ENCODE data around the gene CCDC27.

Gene CCDC27

DNA sequence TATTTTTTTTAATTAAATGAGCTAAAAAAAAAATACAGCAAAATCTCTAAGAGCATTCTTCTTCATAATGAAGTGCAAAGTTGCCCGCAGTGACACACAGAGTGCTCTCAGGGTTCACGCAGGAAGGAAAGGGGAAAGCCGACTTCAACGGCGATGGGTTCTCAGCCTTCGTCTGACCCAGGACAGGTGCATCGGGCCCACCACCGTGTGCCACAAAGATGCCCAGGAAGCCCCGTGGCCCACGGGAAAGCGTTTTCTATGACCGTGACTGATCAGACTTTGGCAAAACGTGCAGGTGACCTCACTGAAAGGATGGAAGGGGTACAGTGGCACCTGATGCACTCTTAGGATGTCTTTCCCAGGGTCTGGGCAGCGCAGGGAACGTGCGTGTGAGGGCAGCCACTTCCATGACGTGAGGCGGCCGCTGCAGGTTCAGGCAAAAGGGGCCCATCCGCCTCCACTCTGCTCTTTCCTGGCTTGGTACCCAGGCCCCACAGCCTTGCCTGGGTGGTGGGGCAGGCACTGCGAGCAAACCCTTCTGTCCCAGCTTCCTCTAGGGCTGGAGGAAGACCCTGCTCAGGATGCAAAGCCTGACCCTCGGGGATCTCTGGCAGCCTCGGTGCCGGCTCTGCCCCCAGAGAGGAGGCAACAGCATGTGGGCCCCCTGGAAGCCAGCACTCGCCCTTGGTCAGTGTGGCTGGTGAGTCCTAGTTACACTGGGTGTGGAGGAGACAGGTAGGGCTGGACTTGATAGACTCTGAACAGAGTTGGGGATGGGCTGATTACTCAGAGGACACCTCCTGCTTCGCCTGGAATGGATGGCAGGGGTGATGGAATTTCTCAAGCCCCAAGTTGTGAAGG is 35.7 kb downstream of the CCDC27 start:
- no peaks in the 10 kb centered on the region for H3K27me3 ChIP-seq (ENCODE audit: control insufficient read depth in 5 of 5, insufficient read depth in 4 of 5, low read length in 5 of 5)
- no peak overlapping the region for H3K4me3 ChIP-seq (ENCODE audit: low read depth in 1 of 5, low read length in 5 of 5)
- H3K27ac ChIP-seq (ENCODE audit: low read depth, low read length) = no peak overlapping the region
- no peaks in the 10 kb centered on the region for H3K9me3 ChIP-seq (ENCODE audit: control insufficient read depth in 5 of 5, low read length in 5 of 5)
- peaks cover 0 to 17% (median 12%) of the 10 kb centered on the region in 5 donors for H3K4me1 ChIP-seq (ENCODE audit: control insufficient read depth in 5 of 5, insufficient read depth in 5 of 5, low read length in 5 of 5)
- H3K36me3 ChIP-seq (ENCODE audit: control insufficient read depth in 5 of 5, insufficient read depth in 5 of 5, low read length in 5 of 5) = peaks cover 0 to 80% (median 64%) of the 10 kb centered on the region in 5 donors
- no peak overlapping the region for H3K9ac ChIP-seq (ENCODE audit: low read length in 5 of 5)

DNA sequence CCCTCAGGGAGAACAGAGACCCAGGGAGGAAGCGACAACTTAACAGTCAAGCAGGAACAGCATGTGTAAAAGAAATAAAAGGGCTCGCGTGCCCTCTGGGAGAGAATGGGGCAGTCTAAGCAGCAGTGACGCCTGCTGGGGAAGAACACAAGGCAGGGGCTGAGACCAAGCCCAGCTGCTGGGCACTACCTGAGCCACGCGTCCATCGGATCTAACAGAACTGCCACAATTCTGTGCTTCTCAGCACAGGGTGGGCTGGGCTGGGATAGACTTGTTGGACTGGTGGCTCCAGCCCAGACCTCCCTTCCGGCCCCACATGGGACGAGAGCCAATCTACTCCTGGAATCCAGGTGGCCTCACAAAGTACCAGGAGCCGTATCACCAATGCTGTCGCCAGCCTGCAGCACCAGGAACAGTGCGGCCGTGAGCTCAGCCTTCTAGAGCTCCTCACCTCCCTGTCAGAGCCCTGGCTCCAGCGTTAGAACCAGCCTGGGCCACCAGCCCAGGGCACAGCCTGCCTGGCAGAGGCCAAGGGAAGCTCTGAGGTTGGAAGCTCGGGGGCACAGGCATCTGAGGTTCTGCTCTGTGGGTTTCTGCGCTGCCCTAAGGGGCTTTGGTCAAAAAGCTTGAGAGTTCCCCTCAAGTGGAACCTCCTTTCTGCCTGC is 36.6 kb downstream of the CCDC27 start:
- no peak overlapping the region for H3K4me3 ChIP-seq (ENCODE audit: low read depth in 1 of 5, low read length in 5 of 5)
- no peak overlapping the region for H3K27ac ChIP-seq (ENCODE audit: low read depth, low read length)
- H3K9ac ChIP-seq (ENCODE audit: low read length in 5 of 5) = no peak overlapping the region
- H3K9me3 ChIP-seq (ENCODE audit: control insufficient read depth in 5 of 5, low read length in 5 of 5) = no peaks in the 10 kb centered on the region
- peaks cover 0 to 71% (median 56%) of the 10 kb centered on the region in 5 donors for H3K36me3 ChIP-seq (ENCODE audit: control insufficient read depth in 5 of 5, insufficient read depth in 5 of 5, low read length in 5 of 5)
- peaks cover 0 to 23% (median 20%) of the 10 kb centered on the region in 5 donors for H3K4me1 ChIP-seq (ENCODE audit: control insufficient read depth in 5 of 5, insufficient read depth in 5 of 5, low read length in 5 of 5)
- H3K27me3 ChIP-seq (ENCODE audit: control insufficient read depth in 5 of 5, insufficient read depth in 4 of 5, low read length in 5 of 5) = no peaks in the 10 kb centered on the region

- Histone ChIP-seq H3K4me1 (ENCODE audit: control insufficient read depth in 5 of 5, insufficient read depth in 5 of 5, low read length in 5 of 5) (peaks cover 0 to 31% (median 28%) of the 10 kb centered on the region in 5 donors), H3K4me3 (ENCODE audit: low read depth in 1 of 5, low read length in 5 of 5) (no peak overlapping the region), H3K9ac (ENCODE audit: low read length in 5 of 5) (peak overlapping the region in 1 of 5 donors; percentile 25), H3K27ac (ENCODE audit: low read depth, low read length) (no peak overlapping the region), H3K36me3 (ENCODE audit: control insufficient read depth in 5 of 5, insufficient read depth in 5 of 5, low read length in 5 of 5) (peaks cover 0 to 63% (median 48%) of the 10 kb centered on the region in 5 donors), H3K27me3 (ENCODE audit: control insufficient read depth in 5 of 5, insufficient read depth in 4 of 5, low read length in 5 of 5) (no peaks in the 10 kb centered on the region), H3K9me3 (ENCODE audit: control insufficient read depth in 5 of 5, low read length in 5 of 5) (no peaks in the 10 kb centered on the region)
Measured at GRCh38 chr1:3789421-3790300, 37.4 kb downstream of the CCDC27 start.

DNA sequence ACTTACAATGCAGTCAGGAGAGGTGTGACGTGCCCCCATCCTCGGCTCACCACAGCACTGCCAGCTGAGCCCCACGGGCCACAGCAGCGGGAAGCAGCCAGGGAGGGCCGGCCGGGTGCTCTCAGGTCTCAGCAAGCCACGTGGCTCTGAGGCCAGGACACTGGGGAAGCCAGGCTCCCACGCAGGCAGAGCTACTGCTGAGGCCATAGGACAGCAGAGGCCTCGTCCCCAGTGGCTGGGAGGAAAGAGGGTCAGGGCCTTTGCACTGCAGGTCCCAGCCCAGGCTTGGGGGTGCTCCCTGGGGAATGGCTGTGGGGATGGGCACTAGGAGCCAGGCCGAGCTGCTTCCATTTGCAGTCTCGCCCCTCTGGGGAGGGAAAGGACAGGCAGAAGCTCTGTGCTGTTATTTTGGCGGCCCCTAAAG is 38.3 kb downstream of the CCDC27 start:
- H3K27ac ChIP-seq (ENCODE audit: low read depth, low read length) = no peak overlapping the region
- H3K9ac ChIP-seq (ENCODE audit: low read length in 5 of 5) = peak overlapping the region in 1 of 5 donors; percentile 24
- peaks cover 6 to 40% (median 36%) of the 10 kb centered on the region in 5 donors for H3K4me1 ChIP-seq (ENCODE audit: control insufficient read depth in 5 of 5, insufficient read depth in 5 of 5, low read length in 5 of 5)
- H3K9me3 ChIP-seq (ENCODE audit: control insufficient read depth in 5 of 5, low read length in 5 of 5) = no peaks in the 10 kb centered on the region
- H3K4me3 ChIP-seq (ENCODE audit: low read depth in 1 of 5, low read length in 5 of 5) = no peak overlapping the region
- H3K36me3 ChIP-seq (ENCODE audit: control insufficient read depth in 5 of 5, insufficient read depth in 5 of 5, low read length in 5 of 5) = peaks cover 0 to 55% (median 41%) of the 10 kb centered on the region in 5 donors
- H3K27me3 ChIP-seq (ENCODE audit: control insufficient read depth in 5 of 5, insufficient read depth in 4 of 5, low read length in 5 of 5) = no peaks in the 10 kb centered on the region

- no peaks in the 10 kb centered on the region for H3K9me3 ChIP-seq (ENCODE audit: control insufficient read depth in 5 of 5, low read length in 5 of 5)
- H3K27me3 ChIP-seq (ENCODE audit: control insufficient read depth in 5 of 5, insufficient read depth in 4 of 5, low read length in 5 of 5) = no peaks in the 10 kb centered on the region
- H3K27ac ChIP-seq (ENCODE audit: low read depth, low read length) = no peak overlapping the region
- H3K4me1 ChIP-seq (ENCODE audit: control insufficient read depth in 5 of 5, insufficient read depth in 5 of 5, low read length in 5 of 5) = peaks cover 6 to 44% (median 40%) of the 10 kb centered on the region in 5 donors
- peaks cover 0 to 50% (median 37%) of the 10 kb centered on the region in 5 donors for H3K36me3 ChIP-seq (ENCODE audit: control insufficient read depth in 5 of 5, insufficient read depth in 5 of 5, low read length in 5 of 5)
- H3K9ac ChIP-seq (ENCODE audit: low read length in 5 of 5) = no peak overlapping the region
- H3K4me3 ChIP-seq (ENCODE audit: low read depth in 1 of 5, low read length in 5 of 5) = no peak overlapping the region
Measured at GRCh38 chr1:3790952-3791351, 38.7 kb downstream of the CCDC27 start.

DNA sequence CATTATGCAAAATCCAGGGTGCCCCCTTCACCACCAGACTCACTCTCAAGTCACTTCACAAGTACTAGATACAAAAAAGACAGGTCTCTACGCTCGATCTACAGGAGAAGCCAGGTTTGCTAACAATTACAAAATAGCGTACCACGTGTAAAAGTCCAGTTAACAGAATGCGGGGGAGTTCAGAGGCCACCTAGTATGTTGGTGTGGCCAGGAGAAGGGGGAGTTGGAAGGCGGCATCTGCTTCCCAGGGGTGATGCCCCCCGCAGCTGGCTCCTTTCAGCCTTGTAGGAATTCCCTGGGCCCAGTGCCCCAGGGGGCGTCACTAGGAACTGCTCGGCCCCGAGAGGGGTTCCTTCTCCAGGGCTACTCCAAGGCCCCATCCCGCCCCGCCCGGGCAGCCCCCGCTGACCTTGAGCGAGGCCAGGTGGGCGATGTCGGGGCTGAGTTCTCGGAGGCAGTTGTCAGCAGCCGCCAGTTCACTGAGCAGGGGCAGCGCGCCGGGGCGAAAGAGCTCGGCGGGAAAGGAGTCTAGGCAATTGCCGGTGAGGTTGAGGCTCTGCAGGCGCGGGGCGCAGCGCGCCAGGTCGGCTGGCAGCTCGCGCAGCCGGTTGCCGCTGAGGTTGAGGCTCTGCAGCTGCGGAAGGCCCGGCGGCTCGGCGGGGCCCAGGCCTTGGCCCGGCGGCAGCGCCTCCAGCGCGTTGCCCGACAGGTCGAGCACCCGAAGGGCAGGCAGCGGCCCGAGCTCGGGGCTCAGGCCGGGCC is 43.4 kb downstream of the CCDC27 start:
- peak overlapping the region; percentile 72 to 97 (median 92) for H3K4me3 ChIP-seq (ENCODE audit: low read depth in 1 of 5, low read length in 5 of 5)
- no peaks in the 10 kb centered on the region for H3K9me3 ChIP-seq (ENCODE audit: control insufficient read depth in 5 of 5, low read length in 5 of 5)
- peak overlapping the region; percentile 65 for H3K27ac ChIP-seq (ENCODE audit: low read depth, low read length)
- peak overlapping the region; percentile 68 to 95 (median 90) for H3K9ac ChIP-seq (ENCODE audit: low read length in 5 of 5)
- peaks cover 6 to 42% (median 41%) of the 10 kb centered on the region in 5 donors for H3K4me1 ChIP-seq (ENCODE audit: control insufficient read depth in 5 of 5, insufficient read depth in 5 of 5, low read length in 5 of 5)
- H3K27me3 ChIP-seq (ENCODE audit: control insufficient read depth in 5 of 5, insufficient read depth in 4 of 5, low read length in 5 of 5) = peaks cover 0 to 11% (median 10%) of the 10 kb centered on the region in 5 donors
- H3K36me3 ChIP-seq (ENCODE audit: control insufficient read depth in 5 of 5, insufficient read depth in 5 of 5, low read length in 5 of 5) = peaks cover 0 to 6% (median 3%) of the 10 kb centered on the region in 5 donors

DNA sequence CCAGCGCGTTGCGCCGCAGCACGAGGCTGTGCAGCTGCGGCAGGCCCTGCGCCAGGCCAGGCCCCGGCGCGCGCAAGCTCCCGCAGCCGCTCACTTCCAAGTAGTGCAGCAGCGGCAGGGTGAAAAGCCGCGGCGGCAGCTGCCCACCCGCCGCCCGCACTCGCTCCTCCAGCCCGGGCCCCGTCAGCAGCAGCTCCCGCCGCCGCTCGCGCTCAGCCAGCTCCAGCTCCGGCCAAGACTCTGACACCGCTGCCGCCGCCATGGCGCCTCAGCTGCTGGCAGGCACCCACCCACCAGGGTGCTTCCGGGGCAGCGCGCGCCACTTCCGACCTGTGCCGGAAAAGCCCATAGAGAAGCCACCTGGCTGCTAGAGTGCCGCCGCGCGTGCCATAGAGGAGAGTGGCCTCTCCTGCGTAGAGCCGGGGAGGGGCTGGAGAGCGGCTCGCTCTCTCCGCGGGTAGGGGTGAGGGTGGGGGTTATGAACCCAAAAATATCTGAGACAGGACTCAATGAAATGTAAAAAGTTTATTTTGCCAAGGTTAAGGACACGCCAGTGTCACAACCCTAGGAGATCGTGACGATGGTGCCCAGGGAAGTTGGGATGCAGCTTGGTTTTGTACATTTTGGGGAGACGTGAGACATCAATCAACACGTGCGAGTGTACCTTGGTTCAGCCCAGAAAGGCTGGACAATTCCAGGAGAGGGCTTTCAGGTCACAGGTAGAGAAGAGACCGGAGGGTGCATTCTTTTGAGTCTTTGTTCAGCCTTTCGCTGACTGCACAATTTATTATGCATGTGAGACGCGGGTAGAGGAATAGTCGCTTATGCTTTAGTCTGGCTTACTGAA is 44.2 kb downstream of the CCDC27 start, which contains the start of gene LRRC47:
Gene LRRC47 (minus strand): TSS at position 284 of the 847 bp plus-strand sequence. CDS start 22 bp downstream, at position 262.
- Histone ChIP-seq H3K4me3 (ENCODE audit: low read depth in 1 of 5, low read length in 5 of 5) (peak within 1 kb of the TSS; percentile 76 to 97 (median 94)), H3K9ac (ENCODE audit: low read length in 5 of 5) (peak within 1 kb of the TSS; percentile 68 to 95 (median 90)), H3K4me1 (ENCODE audit: control insufficient read depth in 5 of 5, insufficient read depth in 5 of 5, low read length in 5 of 5) (peaks cover 6 to 37% (median 35%) of the 10 kb centered on the region in 5 donors), H3K27me3 (ENCODE audit: control insufficient read depth in 5 of 5, insufficient read depth in 4 of 5, low read length in 5 of 5) (peaks cover 0 to 12% (median 10%) of the 10 kb centered on the region in 5 donors), H3K9me3 (ENCODE audit: control insufficient read depth in 5 of 5, low read length in 5 of 5) (no peaks in the 10 kb centered on the region), H3K27ac (ENCODE audit: low read depth, low read length) (peak within 1 kb of the TSS; percentile 65), H3K36me3 (ENCODE audit: control insufficient read depth in 5 of 5, insufficient read depth in 5 of 5, low read length in 5 of 5) (peaks cover 0 to 6% (median 2%) of the 10 kb centered on the region in 5 donors)

DNA sequence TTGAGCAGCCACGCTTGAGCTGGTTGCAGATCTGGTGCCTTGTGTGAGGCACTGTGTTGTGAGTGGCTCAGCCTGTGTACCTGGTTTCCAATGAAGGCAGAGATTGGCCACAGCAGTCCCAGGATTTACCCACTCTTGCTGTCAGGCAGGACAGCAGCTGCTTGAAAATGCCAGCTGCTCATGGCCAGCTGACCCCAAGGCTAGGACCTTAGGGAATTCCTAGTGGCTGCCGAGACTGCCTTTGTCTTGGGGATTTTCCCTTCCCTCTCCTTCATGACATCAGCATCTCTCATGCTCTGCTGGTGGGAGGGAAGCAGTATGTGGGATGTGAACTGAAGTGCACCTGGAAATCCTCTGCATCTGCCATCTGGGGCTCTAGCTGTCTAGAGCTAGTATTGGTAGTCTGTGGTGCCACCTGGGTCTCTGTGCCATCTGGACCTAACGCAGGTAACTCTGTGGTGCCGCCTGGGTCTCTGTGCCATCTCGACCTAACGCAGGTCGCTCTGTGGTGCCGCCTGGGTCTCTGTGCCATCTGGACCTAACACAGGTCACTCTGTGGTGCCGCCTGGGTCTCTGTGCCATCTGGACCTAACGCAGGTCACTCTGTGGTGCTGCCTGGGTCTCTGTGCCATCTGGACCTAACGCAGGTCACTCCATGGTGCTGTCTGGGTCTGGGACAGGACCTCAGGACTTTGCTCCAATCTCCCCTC is 47.9 kb downstream of the CCDC27 start:
- no peaks in the 10 kb centered on the region for H3K9me3 ChIP-seq (ENCODE audit: control insufficient read depth in 5 of 5, low read length in 5 of 5)
- no peak overlapping the region for H3K9ac ChIP-seq (ENCODE audit: low read length in 5 of 5)
- H3K27me3 ChIP-seq (ENCODE audit: control insufficient read depth in 5 of 5, insufficient read depth in 4 of 5, low read length in 5 of 5) = peaks cover 4 to 19% (median 13%) of the 10 kb centered on the region in 5 donors
- peaks cover 3 to 16% (median 15%) of the 10 kb centered on the region in 5 donors for H3K4me1 ChIP-seq (ENCODE audit: control insufficient read depth in 5 of 5, insufficient read depth in 5 of 5, low read length in 5 of 5)
- no peaks in the 10 kb centered on the region for H3K36me3 ChIP-seq (ENCODE audit: control insufficient read depth in 5 of 5, insufficient read depth in 5 of 5, low read length in 5 of 5)
- no peak overlapping the region for H3K27ac ChIP-seq (ENCODE audit: low read depth, low read length)
- H3K4me3 ChIP-seq (ENCODE audit: low read depth in 1 of 5, low read length in 5 of 5) = no peak overlapping the region
